Loucy (cell line): ENCODE results near the gene NEK7.

Source experiments
- H2AFZ ChIP-seq: fragments of 200-600 bp; sonication (generic); 2 replicates; pipeline ENCODE4 v1.6.0; 2016; ENCODE audit warnings: antibody characterized with exemption, mild to moderate bottlenecking, low read length, moderate library complexity
- H3F3A ChIP-seq: fragments of 200-600 bp; 2 replicates; pipeline ENCODE4 v1.6.0; 2016; ENCODE audit warnings: antibody characterized with exemption, low read depth, mild to moderate bottlenecking
- H3K27me3 ChIP-seq: fragments of 200-600 bp; sonication (generic); 2 replicates; pipeline ENCODE4 v1.6.1; 2014; ENCODE audit warnings: low read length, mild to moderate bottlenecking; ENCODE audit not compliant: insufficient read depth, poor library complexity, severe bottlenecking
- H3K36me3 ChIP-seq: fragments of 200-600 bp; sonication (generic); 2 replicates; pipeline ENCODE4 v1.6.1; 2016; ENCODE audit warnings: low read length; ENCODE audit not compliant: insufficient read depth
- H3K4me1 ChIP-seq: fragments of 200-600 bp; sonication (generic); 2 replicates; pipeline ENCODE4 v1.5.1; 2014; ENCODE audit warnings: low read length, mild to moderate bottlenecking; ENCODE audit not compliant: insufficient read depth, poor library complexity, severe bottlenecking
- H3K4me2 ChIP-seq: fragments of 200-600 bp; sonication (generic); 2 replicates; pipeline ENCODE4 v1.6.0; 2014; ENCODE audit warnings: antibody characterized with exemption, low read length, low read depth, mild to moderate bottlenecking; ENCODE audit not compliant: poor library complexity, severe bottlenecking
- H3K4me3 ChIP-seq: fragments of 200-600 bp; sonication (generic); 2 replicates; pipeline ENCODE4 v1.5.1; 2014; ENCODE audit warnings: low read length, mild to moderate bottlenecking, mixed read lengths; ENCODE audit not compliant: poor library complexity, severe bottlenecking
- H3K79me2 ChIP-seq: fragments of 200-600 bp; sonication (generic); 2 replicates; pipeline ENCODE4 v1.6.1; 2014; ENCODE audit warnings: low read length; ENCODE audit not compliant: insufficient read depth
- H3K9ac ChIP-seq: fragments of 200-600 bp; sonication (generic); 2 replicates; pipeline ENCODE4 v1.6.0; 2014; ENCODE audit warnings: mild to moderate bottlenecking, low read depth, low read length, moderate library complexity; ENCODE audit not compliant: poor library complexity, severe bottlenecking
- H3K9me2 ChIP-seq: fragments of 200-600 bp; sonication (generic); replicated peaks from 2 replicates; pipeline ENCODE4 v1.6.1; 2016; ENCODE audit warnings: low read depth, low read length, mixed read lengths
- H3K9me3 ChIP-seq: fragments of 200-600 bp; sonication (generic); 2 replicates; pipeline ENCODE4 v1.6.1; 2014; ENCODE audit warnings: mild to moderate bottlenecking, antibody characterized with exemption, low read length, low read depth; ENCODE audit not compliant: insufficient read depth
- H4K20me1 ChIP-seq: fragments of 200-600 bp; sonication (generic); 2 replicates; pipeline ENCODE4 v1.6.0; 2014; ENCODE audit warnings: antibody characterized with exemption, low read length, mild to moderate bottlenecking; ENCODE audit not compliant: insufficient read depth, poor library complexity, severe bottlenecking
- EZH2phosphoT487 ChIP-seq: fragments of 200-600 bp; IDR thresholded peaks from 2 replicates; pipeline ENCODE4 v1.6.1; 2018; ENCODE audit warnings: antibody characterized with exemption, mild to moderate bottlenecking, moderate library complexity, borderline replicate concordance
- TF ChIP-seq, protein P1 (sequence below): fragments of 200-600 bp; sonication (generic); conservative IDR thresholded peaks from 2 replicates; pipeline ENCODE4 v1.5.1; 2014; ENCODE audit warnings: mild to moderate bottlenecking, antibody characterized with exemption, low read length

Gene NEK7

DNA sequence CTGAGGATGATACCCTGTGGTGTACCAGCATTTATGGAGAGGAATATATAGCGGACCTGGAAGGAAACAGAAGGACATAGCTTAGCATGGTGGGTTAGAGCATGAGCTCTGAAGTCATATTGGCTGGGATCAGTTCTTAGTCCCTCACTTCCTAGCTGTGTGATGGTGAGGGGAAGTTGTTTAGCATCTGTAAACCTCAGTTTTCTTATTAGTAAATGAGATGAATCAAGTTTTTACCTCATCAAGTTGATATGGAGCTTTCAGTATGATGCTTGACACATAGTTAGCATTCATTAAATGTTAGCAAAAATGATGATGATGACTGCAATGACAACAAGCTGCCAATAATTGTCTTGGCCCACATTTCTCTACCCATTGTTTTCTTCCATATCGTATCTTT, 84.8 kb downstream of the NEK7 start:
- H2AFZ ChIP-seq: no peak overlapping the region
- H3K9me2 ChIP-seq: no peaks in the 10 kb centered on the region
- no peaks in the 10 kb centered on the region for H3F3A ChIP-seq
- no peak overlapping the region for H3K4me2 ChIP-seq
- no peak overlapping the region for H3K9ac ChIP-seq
- H3K4me1 ChIP-seq: peaks cover 8% of the 10 kb centered on the region
- no peaks in the 10 kb centered on the region for H4K20me1 ChIP-seq
- H3K9me3 ChIP-seq: peaks cover 5% of the 10 kb centered on the region; the same call in 1 of the 2 replicates
- H3K79me2 ChIP-seq: peaks cover 97% of the 10 kb centered on the region
- H3K27me3 ChIP-seq: no peaks in the 10 kb centered on the region
- H3K4me3 ChIP-seq: no peak overlapping the region
- TF ChIP-seq, protein P1, sequence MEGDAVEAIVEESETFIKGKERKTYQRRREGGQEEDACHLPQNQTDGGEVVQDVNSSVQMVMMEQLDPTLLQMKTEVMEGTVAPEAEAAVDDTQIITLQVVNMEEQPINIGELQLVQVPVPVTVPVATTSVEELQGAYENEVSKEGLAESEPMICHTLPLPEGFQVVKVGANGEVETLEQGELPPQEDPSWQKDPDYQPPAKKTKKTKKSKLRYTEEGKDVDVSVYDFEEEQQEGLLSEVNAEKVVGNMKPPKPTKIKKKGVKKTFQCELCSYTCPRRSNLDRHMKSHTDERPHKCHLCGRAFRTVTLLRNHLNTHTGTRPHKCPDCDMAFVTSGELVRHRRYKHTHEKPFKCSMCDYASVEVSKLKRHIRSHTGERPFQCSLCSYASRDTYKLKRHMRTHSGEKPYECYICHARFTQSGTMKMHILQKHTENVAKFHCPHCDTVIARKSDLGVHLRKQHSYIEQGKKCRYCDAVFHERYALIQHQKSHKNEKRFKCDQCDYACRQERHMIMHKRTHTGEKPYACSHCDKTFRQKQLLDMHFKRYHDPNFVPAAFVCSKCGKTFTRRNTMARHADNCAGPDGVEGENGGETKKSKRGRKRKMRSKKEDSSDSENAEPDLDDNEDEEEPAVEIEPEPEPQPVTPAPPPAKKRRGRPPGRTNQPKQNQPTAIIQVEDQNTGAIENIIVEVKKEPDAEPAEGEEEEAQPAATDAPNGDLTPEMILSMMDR: no peak
- no peak for TF ChIP-seq EZH2phosphoT487
- peaks cover 25% of the 10 kb centered on the region; the same call in 1 of the 2 replicates for H3K36me3 ChIP-seq

DNA sequence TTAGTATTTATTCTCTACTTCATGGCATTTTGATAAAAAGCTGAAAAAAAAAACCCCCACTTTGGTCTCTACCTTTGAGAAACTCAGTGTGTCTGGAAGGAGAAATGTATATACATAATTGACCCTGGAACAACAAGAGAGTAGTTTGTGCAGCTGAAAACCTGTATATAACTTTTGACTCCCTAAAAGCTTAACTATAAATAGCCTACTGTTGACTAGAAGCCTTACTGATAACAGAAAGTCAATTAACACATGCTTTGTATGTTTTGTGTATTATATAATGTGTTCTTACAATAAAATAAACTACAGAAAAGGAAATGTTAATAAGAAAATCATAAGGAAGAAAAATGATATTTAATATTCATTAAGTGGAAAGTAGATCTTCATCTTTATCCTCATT, 88.0 kb downstream of the NEK7 start:
- Histone ChIP-seq H3K4me3 (no peak overlapping the region), H3K27me3 (no peaks in the 10 kb centered on the region), H3K9me2 (no peaks in the 10 kb centered on the region), H3K9me3 (no peaks in the 10 kb centered on the region), H3F3A (no peaks in the 10 kb centered on the region), H3K9ac (no peak overlapping the region), H3K4me1 (peaks cover 20% of the 10 kb centered on the region), H3K4me2 (no peak overlapping the region), H4K20me1 (no peaks in the 10 kb centered on the region), H3K79me2 (peaks cover 86% of the 10 kb centered on the region), H3K36me3 (peaks cover 6% of the 10 kb centered on the region; the same call in 1 of the 2 replicates), H2AFZ (no peak overlapping the region)
- no peak for TF ChIP-seq EZH2phosphoT487
- TF ChIP-seq, protein P1: no peak

DNA sequence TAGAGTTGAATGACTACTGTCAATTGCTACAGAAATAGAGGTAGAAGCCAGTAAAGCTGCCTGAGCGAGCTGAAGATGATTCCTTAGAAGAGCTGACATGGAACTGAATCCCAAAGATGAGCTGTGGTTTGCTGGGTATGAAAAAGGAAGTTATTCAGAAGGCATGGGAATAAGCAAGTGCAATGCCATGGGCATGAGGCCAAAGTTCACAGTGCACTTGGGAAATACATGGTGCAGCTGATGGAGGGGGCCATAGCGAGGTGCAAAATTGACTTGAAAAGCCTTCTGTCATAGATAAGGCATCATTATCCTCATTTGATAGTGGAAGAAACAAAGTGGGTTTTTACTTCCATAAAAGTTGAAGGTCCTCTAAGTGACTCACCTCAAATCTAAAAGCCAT, 88.6 kb downstream of the NEK7 start:
- Histone ChIP-seq H3K9ac (no peak overlapping the region), H3K9me2 (no peaks in the 10 kb centered on the region), H3K4me1 (peaks cover 20% of the 10 kb centered on the region), H4K20me1 (no peaks in the 10 kb centered on the region), H3K27me3 (no peaks in the 10 kb centered on the region), H3F3A (no peaks in the 10 kb centered on the region), H2AFZ (no peak overlapping the region), H3K9me3 (no peaks in the 10 kb centered on the region), H3K79me2 (peaks cover 80% of the 10 kb centered on the region), H3K4me2 (no peak overlapping the region), H3K36me3 (peaks cover 6% of the 10 kb centered on the region; the same call in 1 of the 2 replicates), H3K4me3 (no peak overlapping the region)
- TF ChIP-seq EZH2phosphoT487: no peak
- TF ChIP-seq, protein P1: no peak
